CD4-positive, alpha-beta T cell treated with Interleukin-15 for 4 hours (primary cell): Measurements from ENCODE around the gene MAPK8.
A peak's percentile ranks its signal among the peaks of the same experiment; 100 is the strongest.
"Not testable (repeated sequence)": the region's sequence is repeated elsewhere in the genome, so short reads cannot be mapped to it uniquely, and the experiment has no call there.

Source experiments
- DNase-seq: peaks from one replicate; pipeline ENCODE4 v3.0.0-alpha.2; 2020; ENCODE audit warnings: low spot score

The MAPK8 gene

DNA sequence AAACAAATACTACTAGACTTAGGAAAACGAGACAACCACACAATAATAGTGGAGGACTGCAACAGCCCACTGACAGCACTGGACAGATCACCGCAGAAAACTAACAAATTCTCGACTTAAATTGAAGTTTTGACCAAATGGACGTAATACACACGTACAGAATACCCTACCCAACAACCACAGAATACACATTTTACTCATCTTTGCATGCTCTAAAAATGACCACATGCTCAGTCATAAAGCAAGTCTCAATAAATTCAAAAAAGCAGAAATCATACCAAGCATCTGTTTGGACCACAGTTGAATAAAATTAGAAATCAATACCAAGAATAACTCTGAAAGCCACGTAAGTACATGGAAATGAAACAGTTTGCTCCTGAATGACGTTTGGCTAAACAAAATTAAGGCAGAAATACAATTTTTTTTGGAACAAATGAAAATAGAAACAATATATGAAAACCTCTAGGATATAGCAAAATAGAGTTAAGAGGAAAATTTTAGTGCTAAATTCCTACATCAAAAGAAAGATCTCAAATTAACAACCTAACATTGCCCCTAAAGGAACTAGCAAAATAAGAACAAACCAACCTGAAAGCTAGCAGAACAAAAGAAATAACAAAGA lies 30.6 kb downstream of the MAPK8 start:
- DNase-seq, result no peak

DNA sequence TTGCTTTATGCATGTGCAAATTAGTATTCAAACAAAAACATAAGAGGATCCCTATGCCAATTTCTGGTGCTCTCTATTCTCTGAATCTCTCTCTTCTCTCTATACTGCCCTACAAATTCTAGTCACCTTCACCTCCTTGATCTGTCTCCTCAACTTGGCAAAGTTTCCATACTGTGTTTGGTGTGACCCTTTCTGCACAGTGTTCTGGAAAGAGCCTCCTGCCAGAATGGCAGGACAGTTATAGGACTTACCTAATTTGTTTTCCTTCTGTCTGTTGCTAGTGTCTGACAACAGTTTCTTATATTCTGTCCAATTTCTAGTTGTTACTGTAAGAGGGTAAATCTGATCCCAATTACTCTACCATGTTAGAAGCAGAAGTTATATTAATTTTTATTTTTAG lies 34.3 kb downstream of the MAPK8 start:
- no peak for DNase-seq

DNA sequence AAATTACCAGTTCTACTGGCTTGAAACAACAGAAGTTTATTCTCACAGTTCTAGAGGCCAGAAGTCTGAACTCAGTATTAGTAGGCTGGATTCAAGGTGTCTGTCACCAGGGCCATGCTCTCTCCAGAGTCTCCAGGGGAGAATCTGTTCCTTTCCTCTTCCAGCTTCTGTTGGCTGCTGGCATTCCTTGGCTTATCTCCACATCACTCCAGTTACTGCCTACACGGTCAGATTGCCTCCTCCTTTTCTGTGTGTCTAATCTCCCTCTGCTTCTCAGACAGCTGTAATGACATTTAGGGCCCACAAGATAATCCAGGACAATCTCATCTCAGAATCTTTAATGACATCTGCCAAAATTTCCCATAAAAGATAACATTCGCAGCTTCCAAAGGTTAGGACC lies 36.6 kb downstream of the MAPK8 start:
- DNase-seq, result no peak

DNA sequence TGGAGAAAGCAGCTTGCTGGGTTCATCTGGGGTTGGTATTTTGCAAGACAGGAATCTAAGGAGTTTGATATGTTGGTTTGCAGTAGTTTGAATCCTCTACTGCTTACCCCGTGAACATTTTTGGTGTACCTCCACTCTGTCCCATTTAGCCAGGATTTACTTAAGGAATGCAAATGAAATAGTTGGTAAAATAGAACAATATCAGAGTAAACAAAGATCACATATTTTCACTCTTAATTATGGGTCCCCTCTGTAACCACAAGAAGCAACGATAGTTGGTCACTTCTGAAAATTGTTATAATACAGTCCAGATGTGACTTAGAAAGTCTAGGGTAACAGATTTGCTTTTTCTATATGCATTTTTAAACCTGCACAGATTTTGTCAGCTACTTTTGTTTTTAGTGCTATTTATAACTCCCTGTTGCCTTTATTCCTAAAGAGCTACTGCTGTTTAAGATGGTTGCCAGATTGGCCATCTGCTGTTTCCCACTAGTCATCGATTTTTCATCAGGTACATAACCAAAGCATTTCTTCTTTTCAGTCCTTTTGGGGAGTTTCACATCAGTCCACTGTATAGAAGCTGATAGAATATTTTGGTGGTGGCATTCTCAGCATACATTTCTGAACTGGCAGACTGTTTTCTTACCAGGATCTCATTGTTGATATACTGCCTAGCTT lies 37.6 kb downstream of the MAPK8 start:
- no peak for DNase-seq

DNA sequence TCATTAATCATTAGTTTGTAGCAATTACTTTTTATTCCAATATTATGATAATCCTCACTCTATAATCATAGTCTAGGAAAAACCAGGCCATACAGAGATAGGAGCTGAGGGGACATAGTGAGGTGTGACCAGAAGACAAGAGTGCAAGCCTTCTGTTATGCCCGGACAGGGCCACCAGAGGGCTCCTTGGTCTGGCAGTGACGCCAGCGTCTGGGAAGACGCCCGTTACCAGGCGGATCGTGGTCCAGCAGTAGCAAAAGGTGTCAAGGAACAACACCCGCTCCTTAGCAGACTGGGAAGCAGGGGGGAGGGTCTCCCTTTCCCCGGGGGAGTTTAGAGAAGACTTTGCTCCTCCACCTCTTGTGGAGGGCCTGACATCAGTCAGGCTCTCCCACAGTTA lies 39.8 kb downstream of the MAPK8 start:
- not testable (repeated sequence) for DNase-seq

DNA sequence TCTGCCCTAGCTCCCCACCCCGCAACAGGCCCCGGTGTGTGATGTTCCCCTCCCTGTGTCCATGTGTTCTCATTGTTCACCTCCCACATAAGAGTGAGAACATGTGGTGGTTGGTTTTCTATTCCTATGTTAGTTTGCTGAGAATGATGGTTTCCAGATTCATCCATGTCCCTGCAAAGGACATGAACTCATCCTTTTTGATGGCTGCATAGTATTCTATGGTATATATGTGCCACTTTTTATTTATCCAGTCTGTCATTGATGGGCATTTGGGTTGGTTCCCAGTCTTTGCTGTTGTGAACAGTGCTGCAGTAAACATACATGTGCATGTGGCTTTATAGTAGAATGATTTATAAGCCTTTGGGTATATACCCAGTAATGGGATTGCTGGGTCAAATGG lies 41.1 kb downstream of the MAPK8 start:
- DNase-seq, result not testable (repeated sequence)

DNA sequence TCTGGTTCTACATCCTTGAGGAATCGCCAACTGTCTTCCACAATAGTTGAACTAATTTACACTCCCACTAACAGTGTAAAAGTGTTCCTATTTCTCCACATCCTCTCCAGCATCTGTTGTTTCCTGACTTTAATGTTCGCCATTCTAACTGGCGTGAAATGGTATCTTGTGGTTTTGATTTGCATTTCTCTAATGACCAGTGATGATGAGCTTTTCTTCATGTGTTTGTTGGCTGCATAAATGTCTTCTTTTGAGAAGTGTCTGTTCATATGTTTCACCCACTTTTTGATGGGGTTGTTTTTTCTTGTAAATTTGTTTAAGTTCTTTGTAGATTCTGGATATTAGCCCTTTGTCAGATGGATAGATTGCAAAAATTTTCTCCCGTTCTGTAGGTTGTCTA lies 41.5 kb downstream of the MAPK8 start:
- not testable (repeated sequence) for DNase-seq

DNA sequence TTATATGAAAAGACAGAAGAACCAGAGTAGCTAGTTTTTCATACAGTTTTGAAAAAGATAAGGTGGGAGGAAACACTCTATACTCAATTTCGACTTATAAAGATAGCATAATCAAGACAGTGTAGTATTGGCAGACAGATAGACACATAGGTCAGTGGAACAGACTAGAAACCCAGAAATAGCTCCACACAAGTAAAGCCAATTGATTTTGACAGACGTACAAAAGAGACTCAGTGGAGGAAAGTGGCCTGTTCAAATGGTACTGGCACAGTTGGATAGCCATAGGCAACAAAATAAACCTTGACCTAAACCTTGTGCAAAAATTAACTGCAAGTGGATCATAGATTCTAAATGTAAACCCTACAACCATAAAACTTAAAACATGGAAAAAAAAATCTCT lies 46.8 kb downstream of the MAPK8 start:
- DNase-seq, result no peak

DNA sequence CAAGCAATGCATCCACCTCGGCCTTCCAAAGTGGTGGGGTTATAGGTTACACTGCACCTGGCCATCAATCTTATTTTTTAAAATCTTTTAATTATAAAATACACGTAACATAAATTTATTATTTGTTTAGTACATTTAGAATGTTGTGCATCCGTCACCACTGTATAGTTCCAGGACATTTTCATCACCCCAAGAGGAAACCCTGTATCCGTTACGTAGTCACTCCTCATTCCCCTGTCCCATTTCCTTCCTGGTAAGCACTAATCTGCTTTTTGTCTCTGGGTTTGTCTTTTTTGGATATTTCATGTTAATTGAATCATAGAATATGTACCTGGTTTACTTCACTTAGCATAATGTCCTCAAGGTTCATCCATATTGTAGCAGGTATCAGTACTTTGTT lies 51.2 kb downstream of the MAPK8 start:
- no peak for DNase-seq

DNA sequence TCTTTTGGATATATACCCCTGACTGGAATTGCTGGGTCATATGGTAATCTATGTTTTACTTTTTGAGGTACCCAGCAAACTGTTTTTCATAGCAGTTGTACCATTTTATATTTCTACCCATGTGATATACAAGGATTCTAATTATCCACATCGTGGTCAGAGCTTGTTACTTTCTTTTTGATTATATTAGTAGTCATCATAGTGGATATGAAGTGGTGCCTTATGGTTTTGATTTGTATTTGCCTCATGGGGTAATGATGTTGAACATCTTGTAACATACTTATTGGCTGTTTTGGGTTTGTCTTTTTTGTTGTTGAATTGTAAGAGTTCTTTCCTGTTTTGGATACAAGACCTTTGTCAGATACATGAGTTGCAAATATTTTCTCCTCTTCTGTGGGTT lies 51.7 kb downstream of the MAPK8 start:
- no peak for DNase-seq

DNA sequence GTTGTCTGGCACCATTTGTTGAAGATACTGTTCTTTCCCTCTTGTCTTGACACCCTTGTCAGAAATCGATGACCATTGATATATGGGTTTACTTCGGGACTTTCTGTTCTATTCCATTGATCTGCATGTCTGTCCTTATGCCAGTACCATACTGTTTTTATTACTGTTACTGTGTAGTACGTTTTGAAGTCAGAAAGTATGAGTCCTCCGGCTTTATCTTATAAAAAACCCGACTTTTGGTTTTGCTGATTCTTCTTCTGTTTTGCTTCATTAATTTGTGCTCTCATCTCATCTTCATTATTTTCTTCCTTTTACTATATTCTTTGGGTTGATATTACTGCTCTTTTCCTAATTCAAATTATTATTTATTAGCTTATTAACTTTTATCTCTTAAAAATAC lies 52.4 kb downstream of the MAPK8 start:
- no peak for DNase-seq

DNA sequence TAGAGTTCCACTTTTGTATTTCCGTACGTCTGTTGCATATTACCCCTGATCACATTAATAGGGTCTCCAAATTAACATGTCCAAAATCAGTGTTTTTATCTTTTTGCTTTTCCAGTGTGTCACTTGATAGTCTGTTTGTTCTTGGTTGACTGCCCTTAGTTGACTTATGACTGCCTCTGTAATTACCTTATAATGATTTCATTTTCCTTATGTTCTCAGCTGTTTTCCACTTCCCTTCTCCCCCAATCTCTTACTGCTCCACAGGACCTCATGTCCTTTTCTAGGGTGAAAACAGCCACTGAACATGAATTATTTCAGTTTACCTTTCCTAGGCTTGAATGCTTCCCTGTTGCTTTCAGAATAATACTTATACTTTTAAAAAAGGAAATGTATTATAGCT lies 54.7 kb downstream of the MAPK8 start:
- DNase-seq, result no peak

DNA sequence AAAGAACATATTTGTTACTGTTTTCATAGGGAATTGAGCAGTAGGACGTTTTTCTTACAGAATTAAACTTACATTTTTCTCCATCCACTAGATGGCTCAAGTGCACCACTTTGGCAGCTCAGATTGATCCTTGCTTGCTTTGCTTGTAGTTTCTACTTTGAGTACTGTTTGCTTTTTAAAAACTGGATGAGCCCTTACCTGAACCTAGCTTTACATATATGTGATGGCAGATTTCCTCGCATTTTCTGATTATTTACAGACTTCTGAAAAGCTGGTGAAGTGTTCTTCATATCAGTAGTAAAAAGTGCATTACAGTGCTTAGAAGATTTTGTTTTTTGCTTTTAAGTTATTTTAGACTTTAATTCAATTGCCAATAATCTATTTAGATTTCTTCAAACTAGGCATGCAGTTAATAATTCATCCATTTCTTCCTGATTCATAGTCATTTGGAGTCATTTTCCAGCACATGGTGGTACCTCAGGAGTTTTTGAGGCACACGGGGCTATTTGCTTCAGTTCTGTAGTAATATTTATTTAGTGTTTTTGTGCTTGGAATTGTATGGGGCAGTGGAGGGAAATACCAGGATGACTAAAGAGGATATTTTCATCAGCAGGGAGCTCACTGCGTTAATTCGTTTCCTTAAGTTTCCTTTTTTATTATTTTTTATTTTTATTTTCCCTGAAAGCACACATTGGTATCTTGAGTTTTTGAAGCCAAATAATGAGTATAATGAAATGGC lies 57.3 kb downstream of the MAPK8 start:
- DNase-seq, result peak; percentile 36

DNA sequence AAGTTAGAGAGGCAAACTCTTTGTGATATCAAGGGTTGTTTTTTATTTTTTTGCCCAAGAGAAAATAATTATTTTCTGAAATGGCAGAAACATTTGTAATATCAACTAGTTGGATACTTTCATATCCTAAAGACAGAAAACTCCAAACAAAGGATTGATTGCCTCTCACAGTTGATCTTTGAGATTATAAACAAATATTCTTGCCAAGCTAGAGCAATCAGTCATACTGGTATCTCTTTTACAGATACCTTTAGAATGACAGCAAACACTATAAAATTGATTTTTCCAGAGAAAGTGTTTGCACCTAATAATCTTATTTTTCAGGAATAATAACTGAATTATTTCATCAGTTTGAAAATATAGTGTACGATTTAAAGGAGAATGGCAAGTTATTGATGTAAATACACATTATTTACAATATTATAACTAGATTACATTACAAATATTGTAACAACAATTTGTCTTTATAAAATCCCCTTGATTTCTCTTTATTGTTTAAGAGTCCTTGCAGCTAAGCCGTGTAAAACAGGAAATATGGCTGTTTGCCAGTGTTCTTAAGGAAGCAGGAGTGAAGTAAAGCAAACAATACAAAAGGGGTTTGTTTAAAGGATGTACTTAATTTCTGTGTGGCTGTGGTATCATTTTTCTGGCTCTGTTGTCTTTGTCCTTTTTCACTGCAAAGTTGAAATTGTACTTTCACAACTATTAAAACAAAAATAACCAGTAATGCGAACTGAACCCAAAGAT lies 58.4 kb downstream of the MAPK8 start:
- DNase-seq, result no peak

DNA sequence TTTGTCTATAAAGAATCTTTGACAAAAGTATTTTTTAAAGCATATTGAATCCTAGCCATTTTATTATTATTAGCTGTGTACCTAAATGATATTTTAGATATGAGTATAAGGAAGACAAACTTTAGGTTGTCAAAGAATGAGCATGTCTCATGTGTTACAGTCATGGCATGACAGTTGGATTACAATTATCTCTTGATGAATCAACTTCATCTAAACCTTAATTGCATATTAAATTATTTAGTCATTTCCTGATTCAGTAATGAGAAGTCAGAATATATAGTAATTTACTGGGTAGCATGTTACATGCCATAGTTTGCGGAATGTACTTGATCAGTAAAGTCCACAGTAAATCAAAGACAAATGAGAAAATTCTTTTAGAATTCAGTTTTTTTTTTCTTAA lies 59.2 kb downstream of the MAPK8 start:
- DNase-seq, result no peak

DNA sequence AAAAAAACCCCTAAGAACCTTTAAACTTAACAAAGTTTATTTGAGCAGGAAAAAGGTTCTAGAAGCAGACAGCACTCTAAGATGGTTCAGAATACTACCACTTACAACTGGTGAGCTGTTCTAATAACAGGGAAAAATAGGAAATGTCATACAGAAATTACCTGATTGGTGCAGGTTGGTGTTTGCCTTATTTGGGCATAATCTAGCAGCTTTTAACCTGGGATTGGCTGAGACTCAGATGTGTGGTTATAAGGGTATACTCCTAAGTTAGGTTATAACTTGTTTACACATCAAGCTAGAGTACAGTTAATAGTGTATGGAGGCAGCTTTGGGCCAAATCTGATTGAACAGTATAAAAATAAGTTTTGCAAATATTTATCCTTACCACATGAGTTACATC lies 59.8 kb downstream of the MAPK8 start:
- no peak for DNase-seq

DNA sequence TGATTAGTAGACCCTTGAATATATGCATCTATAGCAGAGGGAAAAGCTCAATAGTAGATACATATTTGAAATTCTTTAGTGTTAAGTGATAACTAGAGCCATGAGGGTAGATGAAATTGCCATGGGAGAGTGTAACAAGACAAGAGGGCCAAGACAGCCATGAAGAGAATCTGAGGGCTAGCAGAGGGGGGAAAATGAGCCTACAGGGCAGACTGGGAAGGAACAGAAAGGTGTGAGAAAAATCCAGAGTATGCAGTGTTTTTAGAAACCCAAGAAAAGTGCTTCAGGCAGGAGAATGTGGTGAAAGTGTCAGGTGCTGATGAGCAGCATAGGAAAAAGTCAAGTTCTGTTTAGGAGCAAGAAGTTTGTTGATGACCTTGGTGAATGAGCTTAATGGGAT lies 63.0 kb downstream of the MAPK8 start:
- no peak for DNase-seq

DNA sequence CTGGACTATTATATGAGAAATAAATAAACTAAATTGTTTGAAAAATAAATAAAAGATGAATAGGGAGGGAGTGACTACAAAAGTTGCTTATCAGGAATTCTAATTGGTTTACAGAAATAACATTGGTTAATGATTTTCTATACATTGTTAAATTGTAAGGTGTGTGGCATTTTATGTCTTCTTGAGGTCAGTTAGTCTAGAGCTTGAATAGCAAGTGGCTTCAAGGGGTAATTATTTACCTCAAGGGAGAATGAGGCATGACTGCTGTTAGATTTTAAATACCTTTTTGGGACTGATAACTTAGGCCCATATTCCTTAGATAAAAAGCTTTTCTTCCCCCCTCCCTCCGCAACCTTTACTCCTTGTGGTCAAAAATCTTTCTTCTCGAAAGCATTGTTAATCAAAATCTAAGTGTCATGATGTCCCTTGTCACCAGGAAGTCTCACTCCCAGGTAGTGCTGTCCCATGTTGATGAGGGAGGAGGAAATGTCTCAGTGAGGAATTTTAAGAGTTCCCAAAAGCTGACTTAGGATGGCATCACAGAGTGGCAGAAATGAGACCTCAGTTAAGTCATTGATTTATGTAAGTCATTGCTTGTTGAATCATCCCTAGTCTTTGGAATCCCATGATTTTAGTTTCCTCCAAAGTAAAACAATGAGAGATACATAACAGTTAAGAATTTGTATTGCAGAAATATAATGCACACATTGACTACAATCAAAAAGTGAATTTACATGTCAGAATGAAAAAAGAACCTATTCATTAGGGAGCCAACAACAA lies 71.5 kb downstream of the MAPK8 start:
- DNase-seq, result no peak

DNA sequence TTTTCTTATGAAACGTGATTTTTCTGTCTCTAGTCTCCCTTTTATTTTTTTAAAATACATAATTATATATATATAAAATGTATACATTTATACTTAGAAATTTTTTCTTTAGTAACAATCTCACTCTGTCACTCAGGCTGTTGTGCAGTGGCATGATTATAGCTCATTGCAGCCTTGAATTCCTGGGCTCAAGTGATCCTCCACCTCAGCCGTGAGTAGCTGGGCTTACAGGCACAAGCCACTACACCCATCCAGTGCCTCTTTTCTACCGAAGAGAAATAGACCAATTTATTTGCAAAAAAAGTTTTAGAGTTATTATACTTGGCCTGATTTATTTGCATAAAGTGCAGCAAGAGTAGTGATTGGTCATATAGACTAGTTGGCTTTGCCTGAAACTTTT lies 72.2 kb downstream of the MAPK8 start:
- DNase-seq, result no peak

DNA sequence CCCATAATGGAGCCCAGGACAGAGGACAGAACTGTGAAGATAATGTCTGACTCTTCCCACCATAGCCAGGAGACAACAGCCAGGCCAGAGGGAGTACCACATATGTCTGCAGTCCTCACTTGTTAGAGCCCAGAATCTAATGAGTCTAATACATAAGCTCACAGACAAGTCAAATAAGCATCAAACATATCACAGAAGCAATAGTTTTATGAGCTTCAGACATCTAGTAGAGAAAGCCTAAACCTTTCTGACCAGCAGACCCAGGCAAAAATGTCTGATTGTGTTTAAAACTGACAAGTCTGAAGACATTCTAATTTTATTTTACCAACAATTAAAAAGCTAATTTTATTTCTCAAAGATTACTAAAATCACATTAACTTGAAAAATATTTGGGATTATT lies 75.5 kb downstream of the MAPK8 start:
- no peak for DNase-seq

DNA sequence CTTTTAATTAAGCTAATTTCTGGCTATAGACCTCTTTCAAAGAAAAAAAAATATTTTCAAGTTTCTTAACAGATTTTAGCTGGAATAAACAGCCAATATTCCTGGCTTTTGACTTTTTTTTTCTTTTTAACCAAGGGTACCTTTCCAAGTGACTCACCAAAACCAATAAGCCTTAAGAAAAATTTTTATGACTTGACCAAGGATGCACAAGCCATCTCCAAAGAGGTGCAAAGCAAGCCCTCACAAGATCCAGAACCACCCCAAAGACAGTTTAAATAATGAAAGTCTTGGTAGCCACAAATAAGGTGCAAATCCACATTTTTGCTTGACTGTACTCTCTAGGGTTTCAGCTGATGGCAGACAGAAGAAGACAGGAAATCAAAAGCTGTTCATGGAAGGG lies 76.5 kb downstream of the MAPK8 start:
- no peak for DNase-seq

DNA sequence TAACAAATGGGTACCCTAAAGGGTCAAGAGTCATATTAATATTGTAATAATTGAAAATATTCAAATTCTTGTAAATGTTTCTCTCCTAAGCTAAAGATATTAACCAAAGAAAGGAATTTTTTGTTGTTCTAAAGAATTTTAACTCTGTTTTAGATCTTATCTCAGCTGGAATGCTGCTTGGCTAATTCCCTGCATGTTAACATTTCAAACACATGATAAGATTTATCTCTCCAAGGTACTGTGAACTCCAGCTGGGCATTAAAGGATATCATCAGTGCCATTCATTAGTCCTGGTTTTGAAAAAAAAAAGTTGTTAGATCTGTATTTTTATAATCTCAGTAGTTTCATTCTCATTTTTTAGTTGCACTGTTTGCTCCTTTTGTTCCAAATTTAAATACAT lies 76.9 kb downstream of the MAPK8 start:
- no peak for DNase-seq
